CD4-positive, alpha-beta T cell (primary cell): ENCODE results near the gene HLA-A. TPM values are rescaled to one million over a fixed set of nuclear protein-coding genes. Genes with fewer than 3 reads are reported as not detected.

Source experiments
- ATAC-seq: fragments of 200-7000 bp; cut with Tn5 transposase; one replicate; pipeline ENCODE4 v1.10.0; 2022; ENCODE audit warnings: mild to moderate bottlenecking; ENCODE audit not compliant: poor library complexity
- CTCF ChIA-PET: fragments of 350-600 bp; sonication (Branson Sonifier 250); formaldehyde crosslinking; loops from one replicate; lab custom pipeline; 2021; ENCODE audit warnings: antibody characterized with exemption, inconsistent platforms; lab: Charles Lee
- POLR2A ChIA-PET: fragments of 350-600 bp; sonication (Branson Sonifier 250); formaldehyde crosslinking; loops from one replicate; lab custom pipeline; 2021; ENCODE audit warnings: antibody characterized with exemption, inconsistent platforms; lab: Charles Lee
- DNase-seq, 14 experiments: peaks; one replicate each; pipeline ENCODE4 v3.0.0-alpha.2; 2013 to 2020; ENCODE audit warnings: mixed read lengths in 2 of 14
- H3K27ac ChIP-seq, 2 donors: one replicate each; pipeline versions ENCODE4 v1.5.1 to v1.7.0; 2013; ENCODE audit warnings: low read length in 2 of 2, low read depth in 1 of 2, mild to moderate bottlenecking in 1 of 2
- H3K27me3 ChIP-seq, 2 experiments: 1 replicate in 1 of 2; 2 replicates in 1 of 2; pipeline versions ENCODE4 v1.6.1 to v1.7.0; 2013; ENCODE audit warnings: low read length in 2 of 2, control low read depth in 1 of 2, mild to moderate bottlenecking in 1 of 2, moderate library complexity in 1 of 2; ENCODE audit not compliant: insufficient read depth in 2 of 2, control insufficient read depth in 1 of 2
- H3K36me3 ChIP-seq: one replicate; pipeline ENCODE4 v1.6.1; 2013; ENCODE audit warnings: low read length, control low read depth; ENCODE audit not compliant: insufficient read depth
- H3K4me1 ChIP-seq: one replicate; pipeline ENCODE4 v1.6.1; 2013; ENCODE audit warnings: low read length, control low read depth; ENCODE audit not compliant: insufficient read depth
- H3K4me3 ChIP-seq: one replicate; pipeline ENCODE4 v1.5.1; 2013; ENCODE audit warnings: mild to moderate bottlenecking, low read length, moderate library complexity
- H3K9me3 ChIP-seq, 2 experiments: 1 replicate in 1 of 2; 2 replicates in 1 of 2; pipeline versions ENCODE4 v1.6.1 to v1.7.0; 2013; ENCODE audit warnings: low read length in 2 of 2, mild to moderate bottlenecking in 2 of 2, control low read depth in 1 of 2, moderate library complexity in 1 of 2; ENCODE audit not compliant: control insufficient read depth in 1 of 2, insufficient read depth in 1 of 2
- H3K27ac Mint-ChIP-seq: one replicate; pipeline ENCODE4 v1.8.0; 2020; ENCODE audit warnings: mixed read lengths
- H3K27me3 Mint-ChIP-seq: one replicate; pipeline ENCODE4 v1.8.0; 2021; ENCODE audit warnings: mixed read lengths
- H3K36me3 Mint-ChIP-seq: one replicate; pipeline ENCODE4 v1.8.0; 2021; ENCODE audit warnings: low read depth, mixed read lengths
- H3K4me1 Mint-ChIP-seq: one replicate; pipeline ENCODE4 v1.8.0; 2021; ENCODE audit warnings: low read depth, mixed read lengths
- H3K4me3 Mint-ChIP-seq: one replicate; pipeline ENCODE4 v1.8.0; 2020; ENCODE audit warnings: mild to moderate bottlenecking, mixed read lengths
- H3K9me3 Mint-ChIP-seq: one replicate; pipeline ENCODE4 v1.8.0; 2020; ENCODE audit warnings: mixed read lengths
- intact Hi-C, 2 experiments: fragments of 100-400 bp; cut with DNase I in 1 of 2; cut with micrococcal nuclease in 1 of 2; formaldehyde crosslinking; loops; one replicate each; pipeline versions ENCODE4 v1.15.1 to v1.9.0; 2023 to 2025; cut with DNase I, micrococcal nuclease
- total RNA-seq, 174 experiments: library from RNA in 2 of 174; stranded (reverse) in 2 of 174; gene quantifications; one replicate each; pipeline ENCODE4 v1.2.3 and lab custom pipeline; 2021 to 2026
- TF ChIP-seq, protein P1 (sequence below): fragments of 200-600 bp; IDR thresholded peaks from one replicate; pipeline ENCODE4 v1.8.0; 2022; ENCODE audit warnings: antibody characterized with exemption, mild to moderate bottlenecking

HLA-A gene
- total RNA-seq, 2 experiments from 2014 or later: 1,767 to 1,801 TPM

DNA sequence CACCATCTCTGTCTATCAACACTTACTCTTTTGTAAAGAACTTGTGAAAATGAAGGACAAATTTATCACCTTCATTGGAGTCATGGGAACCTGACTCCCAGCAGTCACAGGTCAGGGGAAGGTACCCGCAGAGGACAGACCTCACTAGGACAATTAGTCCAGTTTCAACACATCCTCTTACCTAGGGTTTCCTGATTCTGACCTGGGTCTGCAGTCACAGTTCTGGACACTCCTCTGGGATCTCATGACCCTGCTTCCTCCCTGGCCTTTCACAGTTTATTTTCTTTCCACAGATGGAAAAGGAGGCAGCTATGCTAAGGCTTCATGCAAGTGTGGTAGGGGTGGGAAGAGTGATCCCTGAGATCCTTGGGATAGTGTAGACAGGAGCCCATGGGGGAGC, 15.7 kb downstream of the HLA-A start:
- CTCF ChIA-PET: no interaction called here
- POLR2A ChIA-PET: interaction anchor here (1.4 kb wide), 1 partner anchor 10 kb away, joined by 3 read pairs; no protein-coding TSS in a partner anchor
- Histone ChIP-seq H3K4me3 (no peak overlapping the region), H3K36me3 (peaks cover 2% of the 10 kb centered on the region), H3K27me3 (no peaks in the 10 kb centered on the region), H3K4me1 (no peaks in the 10 kb centered on the region), H3K27ac (no peak overlapping the region), H3K9me3 (no peaks in the 10 kb centered on the region)
- ATAC-seq: no peak
- H3K36me3 Mint-ChIP-seq: no peaks in the 10 kb centered on the region
- TF ChIP-seq, protein P1, sequence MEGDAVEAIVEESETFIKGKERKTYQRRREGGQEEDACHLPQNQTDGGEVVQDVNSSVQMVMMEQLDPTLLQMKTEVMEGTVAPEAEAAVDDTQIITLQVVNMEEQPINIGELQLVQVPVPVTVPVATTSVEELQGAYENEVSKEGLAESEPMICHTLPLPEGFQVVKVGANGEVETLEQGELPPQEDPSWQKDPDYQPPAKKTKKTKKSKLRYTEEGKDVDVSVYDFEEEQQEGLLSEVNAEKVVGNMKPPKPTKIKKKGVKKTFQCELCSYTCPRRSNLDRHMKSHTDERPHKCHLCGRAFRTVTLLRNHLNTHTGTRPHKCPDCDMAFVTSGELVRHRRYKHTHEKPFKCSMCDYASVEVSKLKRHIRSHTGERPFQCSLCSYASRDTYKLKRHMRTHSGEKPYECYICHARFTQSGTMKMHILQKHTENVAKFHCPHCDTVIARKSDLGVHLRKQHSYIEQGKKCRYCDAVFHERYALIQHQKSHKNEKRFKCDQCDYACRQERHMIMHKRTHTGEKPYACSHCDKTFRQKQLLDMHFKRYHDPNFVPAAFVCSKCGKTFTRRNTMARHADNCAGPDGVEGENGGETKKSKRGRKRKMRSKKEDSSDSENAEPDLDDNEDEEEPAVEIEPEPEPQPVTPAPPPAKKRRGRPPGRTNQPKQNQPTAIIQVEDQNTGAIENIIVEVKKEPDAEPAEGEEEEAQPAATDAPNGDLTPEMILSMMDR: no peak
- H3K9me3 Mint-ChIP-seq: no peaks in the 10 kb centered on the region
- no peak overlapping the region for H3K4me3 Mint-ChIP-seq
- no peak overlapping the region for H3K27ac Mint-ChIP-seq
- H3K4me1 Mint-ChIP-seq: peaks cover 9% of the 10 kb centered on the region
- H3K27me3 Mint-ChIP-seq: no peaks in the 10 kb centered on the region
- no peak for DNase-seq
- intact Hi-C loops: no loop called here

- Histone ChIP-seq H3K4me1 (peaks cover 1% of the 10 kb centered on the region), H3K36me3 (peaks cover 2% of the 10 kb centered on the region), H3K27me3 (no peaks in the 10 kb centered on the region), H3K27ac (no peak overlapping the region), H3K9me3 (no peaks in the 10 kb centered on the region), H3K4me3 (no peak overlapping the region)
- no peak for ATAC-seq
- Mint-ChIP-seq H3K27me3 (no peaks in the 10 kb centered on the region), H3K9me3 (no peaks in the 10 kb centered on the region), H3K36me3 (no peaks in the 10 kb centered on the region), H3K27ac (no peak overlapping the region), H3K4me1 (peaks cover 14% of the 10 kb centered on the region), H3K4me3 (no peak overlapping the region)
- CTCF ChIA-PET: no interaction called here
- TF ChIP-seq, protein P1: no peak
- DNase-seq: no peak
- POLR2A ChIA-PET: interaction anchor here (1.2 kb wide), 1 partner anchor 9 kb away, joined by 3 read pairs; no protein-coding TSS in a partner anchor
- intact Hi-C loops: no loop called here
Observed at GRCh38 chr6:29958921-29959320, 16.6 kb downstream of the HLA-A start.

- Mint-ChIP-seq H3K27me3 (no peaks in the 10 kb centered on the region), H3K4me3 (no peak overlapping the region)
Observed at GRCh38 chr6:29959467-29959866, 17.1 kb downstream of the HLA-A start.

More at GRCh38 chr6:29959467-29959866, 17.1 kb downstream of the HLA-A start:
- H3K4me1 Mint-ChIP-seq: peaks cover 17% of the 10 kb centered on the region
- peaks cover 6% of the 10 kb centered on the region for H3K4me1 ChIP-seq
- no peaks in the 10 kb centered on the region for H3K9me3 ChIP-seq
- no peaks in the 10 kb centered on the region for H3K27me3 ChIP-seq
- no peaks in the 10 kb centered on the region for H3K36me3 ChIP-seq
- no peak overlapping the region for H3K4me3 ChIP-seq
- POLR2A ChIA-PET: interaction anchor here (0.8 to 1.2 kb wide), 4 partner anchors 10 to 161 kb away, joined by 3 to 5 read pairs (median 3); no protein-coding TSS in a partner anchor
- H3K27ac ChIP-seq: no peak overlapping the region
- CTCF ChIA-PET: interaction anchor here (0.7 to 1.0 kb wide), 2 partner anchors 8 to 111 kb away, joined by 3 to 4 read pairs; no protein-coding TSS in a partner anchor
- DNase-seq: no peak
- H3K27ac Mint-ChIP-seq: no peak overlapping the region
- H3K9me3 Mint-ChIP-seq: no peaks in the 10 kb centered on the region
- TF ChIP-seq, protein P1: no peak
- no peaks in the 10 kb centered on the region for H3K36me3 Mint-ChIP-seq
- no peak for ATAC-seq
- intact Hi-C loops: no loop called here
